Stimulated activated CD8-positive, alpha-beta memory T cell treated with anti-CD3 and anti-CD28 coated beads, Interleukin-2, amount 100 ng/mL, for 48 hours (primary cell): ENCODE data around the gene NBEA.
"Not testable (repeated sequence)": the region's sequence is repeated elsewhere in the genome, so short reads cannot be mapped to it uniquely, and the experiment has no call there.

ENCODE experiments used
- DNase-seq, 2 donors: peaks; one replicate each; pipeline ENCODE4 v3.0.0-alpha.2; 2020; ENCODE audit warnings: low read depth in 2 of 2

The NBEA gene

GRCh38 chr13:35092251-35092650 lies 150.2 kb downstream of the NBEA start:
- DNase-seq: no peak

GRCh38 chr13:35092751-35093150 lies 150.7 kb downstream of the NBEA start:
- no peak for DNase-seq

GRCh38 chr13:35093356-35093755 lies 151.3 kb downstream of the NBEA start:
- no peak for DNase-seq

- DNase-seq: not testable (repeated sequence)
Measured at GRCh38 chr13:35106771-35107170, 164.7 kb downstream of the NBEA start.

- no peak for DNase-seq
Measured at GRCh38 chr13:35107535-35107934, 165.5 kb downstream of the NBEA start.

GRCh38 chr13:35113612-35114011 lies 171.5 kb downstream of the NBEA start:
- DNase-seq: not testable (repeated sequence)

- no peak for DNase-seq
Measured at GRCh38 chr13:35127466-35127865, 185.4 kb downstream of the NBEA start.

- DNase-seq: no peak
Measured at GRCh38 chr13:35129500-35129899, 187.4 kb downstream of the NBEA start.

- DNase-seq: no peak
Measured at GRCh38 chr13:35131471-35131870, 189.4 kb downstream of the NBEA start.

GRCh38 chr13:35136585-35136984 lies 194.5 kb downstream of the NBEA start:
- DNase-seq: no peak

- DNase-seq: no peak
Measured at GRCh38 chr13:35139591-35139990, 197.5 kb downstream of the NBEA start.

- DNase-seq: no peak
Measured at GRCh38 chr13:35140321-35140720, 198.3 kb downstream of the NBEA start.

GRCh38 chr13:35140831-35141230 lies 198.8 kb downstream of the NBEA start:
- DNase-seq: no peak

GRCh38 chr13:35143123-35143522 lies 201.1 kb downstream of the NBEA start:
- DNase-seq: no peak

GRCh38 chr13:35144166-35144890 lies 202.3 kb downstream of the NBEA start:
- DNase-seq: no peak

- DNase-seq: no peak
Measured at GRCh38 chr13:35146686-35147085, 204.6 kb downstream of the NBEA start.

- no peak for DNase-seq
Measured at GRCh38 chr13:35157143-35157755, 215.2 kb downstream of the NBEA start.

- DNase-seq: no peak
Measured at GRCh38 chr13:35159041-35159440, 217.0 kb downstream of the NBEA start.

GRCh38 chr13:35160896-35161295 lies 218.8 kb downstream of the NBEA start:
- DNase-seq: no peak

- no peak for DNase-seq
Measured at GRCh38 chr13:35162420-35162819, 220.3 kb downstream of the NBEA start.

- no peak for DNase-seq
Measured at GRCh38 chr13:35163674-35164073, 221.6 kb downstream of the NBEA start.

GRCh38 chr13:35164324-35164932 lies 222.4 kb downstream of the NBEA start:
- DNase-seq: no peak

- no peak for DNase-seq
Measured at GRCh38 chr13:35165205-35165604, 223.1 kb downstream of the NBEA start.
